H4 (cell line): Measurements from ENCODE around the gene MEF2C. TPM values are rescaled to one million over a fixed set of nuclear protein-coding genes. Genes with fewer than 3 reads are reported as not detected.
"Not testable (repeated sequence)": the region's sequence is repeated elsewhere in the genome, so short reads cannot be mapped to it uniquely, and the experiment has no call there.

Experiments used
- DNase-seq: peaks from one replicate; pipeline ENCODE4 v3.0.0-alpha.2; 2015; ENCODE audit warnings: low spot score
- total RNA-seq: library from RNA; depleted of rRNA; stranded (reverse); fragments of >200 nt; shearing (Covaris generic); gene quantifications from 2 replicates; pipeline ENCODE4 v1.2.3, GENCODE V29; 2014

Gene MEF2C
- total RNA-seq, 1 experiment from 2014 or later = 7.5 TPM

- no peak for DNase-seq
Measured at GRCh38 chr5:88862547-88863175, 20.3 kb downstream of the MEF2C start.

GRCh38 chr5:88861231-88861630 is 21.8 kb downstream of the MEF2C start:
- no peak for DNase-seq

DNA sequence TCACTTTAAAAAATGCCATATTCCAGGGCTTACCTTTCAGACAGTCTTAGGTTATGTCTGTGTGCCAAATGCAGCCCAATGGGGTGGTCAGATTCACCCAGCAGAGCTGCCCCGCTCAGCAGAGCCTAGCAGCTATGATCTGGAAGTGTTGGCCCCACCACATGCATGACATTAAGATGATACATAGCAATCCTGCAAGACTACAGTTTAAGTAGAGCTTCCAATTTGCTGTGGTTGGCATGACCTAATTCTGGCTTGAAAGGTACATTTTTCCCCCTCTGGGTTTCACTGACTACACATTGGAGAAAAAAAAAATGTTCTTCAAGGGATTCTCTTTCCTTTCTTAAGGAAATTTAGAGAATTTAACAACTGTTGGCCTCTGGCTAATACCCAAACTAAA is 22.5 kb downstream of the MEF2C start:
- no peak for DNase-seq

GRCh38 chr5:88858392-88858791 is 24.6 kb downstream of the MEF2C start:
- DNase-seq = no peak

GRCh38 chr5:88856381-88856780 is 26.6 kb downstream of the MEF2C start:
- not testable (repeated sequence) for DNase-seq

DNA sequence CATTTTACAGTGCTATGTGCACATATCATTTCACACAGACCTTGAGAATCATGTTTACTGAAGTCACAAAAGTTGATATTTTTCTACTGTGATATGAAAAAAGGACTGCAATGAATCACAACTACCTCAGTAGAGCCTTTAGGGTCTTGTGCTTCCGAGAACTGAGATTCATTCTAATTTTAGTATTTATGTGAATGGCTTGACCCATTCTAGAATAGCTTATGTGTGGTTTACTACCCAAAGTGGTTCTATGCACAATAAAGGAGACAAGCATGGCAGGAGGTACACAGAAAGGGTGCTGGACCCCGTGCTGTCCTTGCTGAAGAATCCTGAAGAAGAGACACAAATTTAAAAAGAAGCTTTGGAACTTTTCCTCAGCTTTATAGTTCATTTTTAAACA is 28.2 kb downstream of the MEF2C start:
- DNase-seq = no peak

GRCh38 chr5:88847420-88847819 is 35.6 kb downstream of the MEF2C start:
- DNase-seq = no peak

DNA sequence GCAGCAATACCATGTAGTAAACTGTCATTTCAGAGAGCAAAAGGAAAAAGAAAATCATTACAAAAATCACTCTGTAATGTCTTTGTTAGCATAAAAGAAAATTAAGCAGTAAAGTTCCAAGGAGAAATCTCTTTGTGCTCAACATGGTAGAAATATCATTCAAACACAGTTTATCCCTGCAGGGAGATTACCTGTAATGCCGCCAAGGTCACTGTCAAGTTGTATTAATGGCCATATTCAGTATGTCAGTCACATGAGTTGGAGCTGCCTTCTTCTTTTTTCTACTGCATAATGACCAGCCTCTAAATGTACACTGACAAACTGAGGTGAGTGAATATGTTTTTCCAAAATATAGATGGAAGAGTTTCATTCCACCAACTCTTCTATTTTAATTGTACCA is 36.5 kb downstream of the MEF2C start:
- DNase-seq = no peak

GRCh38 chr5:88845081-88845697 is 37.8 kb downstream of the MEF2C start:
- no peak for DNase-seq

DNA sequence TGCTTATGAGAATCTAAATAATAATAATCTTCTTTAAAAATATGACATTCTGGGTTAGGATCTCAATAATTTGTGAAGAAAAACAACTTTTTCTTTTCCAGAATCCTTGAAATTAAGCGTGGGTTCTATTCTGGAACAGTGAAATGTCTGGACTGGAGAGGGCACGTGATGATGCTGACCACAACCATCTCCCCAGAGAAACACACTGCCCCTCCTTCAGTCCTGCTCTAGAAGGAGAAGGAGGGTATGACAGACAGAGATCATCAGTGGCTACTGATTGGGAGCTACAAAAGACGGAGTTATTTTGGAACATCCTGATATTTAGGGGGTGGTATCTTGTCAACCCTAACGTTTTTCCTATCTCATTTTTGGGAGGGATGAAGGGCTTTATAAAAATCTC is 40.2 kb downstream of the MEF2C start:
- no peak for DNase-seq

- DNase-seq = no peak
Measured at GRCh38 chr5:88841212-88841611, 41.8 kb downstream of the MEF2C start.

DNA sequence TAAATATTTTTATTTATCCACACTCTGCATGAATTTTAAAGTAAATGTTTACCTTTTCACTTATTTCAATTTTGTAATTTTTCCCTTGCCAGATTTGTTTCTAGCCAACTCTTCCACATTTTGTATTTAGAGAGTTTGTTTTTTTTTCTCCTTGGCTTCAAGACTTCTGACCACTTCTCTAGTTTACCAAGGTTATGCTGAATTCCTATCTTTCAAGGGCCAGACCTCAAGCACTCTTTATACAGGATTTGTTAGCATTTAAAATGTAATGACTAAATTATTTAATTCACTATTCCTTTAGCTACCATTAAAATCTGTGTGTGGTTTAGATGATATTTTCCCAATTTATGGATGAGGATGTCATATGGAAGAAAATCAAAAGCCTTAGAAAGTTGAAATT is 42.5 kb downstream of the MEF2C start:
- DNase-seq = no peak

DNA sequence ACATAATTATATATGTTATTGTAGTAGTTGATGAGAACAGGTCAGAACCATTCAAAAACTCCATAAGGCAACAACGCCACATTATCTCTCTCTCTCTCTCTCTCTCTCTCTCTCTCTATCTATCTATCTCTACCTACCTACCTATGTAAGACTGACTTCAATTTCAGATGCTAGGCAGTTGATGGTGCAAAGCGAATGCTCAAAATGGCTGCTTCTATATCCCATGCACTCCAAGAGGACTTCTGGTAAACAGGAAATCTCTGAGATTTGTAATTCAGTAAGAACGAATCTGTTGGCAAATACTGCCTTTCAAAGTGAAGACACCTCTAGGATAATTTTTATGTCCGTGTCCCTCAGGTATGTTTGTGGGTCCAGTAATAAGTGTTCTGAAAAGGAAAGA is 43.7 kb downstream of the MEF2C start:
- no peak for DNase-seq

- DNase-seq = no peak
Measured at GRCh38 chr5:88838500-88838899, 44.5 kb downstream of the MEF2C start.

DNA sequence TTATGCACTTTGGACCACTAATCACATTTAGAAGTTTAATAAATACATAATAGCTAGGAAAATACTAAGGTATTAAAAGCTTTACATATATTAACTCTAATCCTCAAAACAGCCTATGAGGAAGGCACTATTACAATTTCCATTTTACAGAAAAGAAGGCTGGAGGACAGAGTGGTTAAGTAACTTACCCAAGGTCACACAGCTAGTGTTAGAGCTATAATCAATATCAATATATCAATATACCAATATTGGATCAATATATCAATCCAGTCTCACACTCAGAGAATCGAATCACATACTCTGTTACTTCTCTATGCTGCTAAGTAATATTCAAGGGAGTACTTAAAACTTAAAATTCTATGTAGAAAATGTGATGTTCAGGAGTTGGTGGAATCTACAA is 45.2 kb downstream of the MEF2C start:
- DNase-seq = no peak

DNA sequence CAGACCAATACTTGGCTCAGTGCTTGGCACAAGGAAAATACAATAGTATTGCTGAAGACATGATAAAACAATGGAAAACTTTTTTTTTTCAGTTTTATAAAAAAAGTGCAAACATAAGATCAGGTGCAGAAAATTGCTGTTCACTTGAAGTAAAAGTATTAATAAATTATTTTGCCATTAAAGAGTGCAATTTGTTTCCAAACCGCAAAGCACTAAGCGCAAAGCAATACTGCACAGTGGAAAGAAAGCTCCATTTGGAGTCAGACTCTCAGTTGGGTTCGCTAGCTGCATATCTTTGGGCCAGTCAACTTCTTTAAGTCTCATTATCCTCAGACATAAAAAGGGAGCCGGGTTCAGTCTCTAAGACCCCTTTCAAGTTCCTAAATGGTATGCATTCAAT is 45.8 kb downstream of the MEF2C start:
- no peak for DNase-seq

- DNase-seq = peak; percentile 13
Measured at GRCh38 chr5:88836195-88836838, 46.7 kb downstream of the MEF2C start.

GRCh38 chr5:88834499-88834898 is 48.5 kb downstream of the MEF2C start:
- no peak for DNase-seq

- no peak for DNase-seq
Measured at GRCh38 chr5:88834131-88834462, 48.9 kb downstream of the MEF2C start.

GRCh38 chr5:88833371-88834130 is 49.4 kb downstream of the MEF2C start:
- no peak for DNase-seq

DNA sequence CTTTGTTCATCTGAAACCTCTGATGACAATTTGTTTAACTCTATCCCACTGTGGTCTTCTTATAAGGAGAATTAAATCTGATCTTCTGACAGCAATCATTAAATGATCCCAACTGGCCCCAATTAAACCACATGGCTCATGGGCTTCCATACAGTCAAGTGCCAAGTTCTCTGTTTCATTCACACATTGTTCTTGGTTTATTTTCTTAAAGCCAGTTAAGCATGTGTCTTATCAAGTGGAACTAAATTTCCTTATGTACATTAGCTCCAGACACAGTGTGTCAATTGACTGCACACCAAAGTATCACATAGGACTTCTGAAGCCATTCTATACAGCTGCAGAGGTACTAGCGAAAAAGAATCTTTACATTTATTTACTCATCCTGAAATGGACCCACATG is 51.2 kb downstream of the MEF2C start:
- DNase-seq = no peak

DNA sequence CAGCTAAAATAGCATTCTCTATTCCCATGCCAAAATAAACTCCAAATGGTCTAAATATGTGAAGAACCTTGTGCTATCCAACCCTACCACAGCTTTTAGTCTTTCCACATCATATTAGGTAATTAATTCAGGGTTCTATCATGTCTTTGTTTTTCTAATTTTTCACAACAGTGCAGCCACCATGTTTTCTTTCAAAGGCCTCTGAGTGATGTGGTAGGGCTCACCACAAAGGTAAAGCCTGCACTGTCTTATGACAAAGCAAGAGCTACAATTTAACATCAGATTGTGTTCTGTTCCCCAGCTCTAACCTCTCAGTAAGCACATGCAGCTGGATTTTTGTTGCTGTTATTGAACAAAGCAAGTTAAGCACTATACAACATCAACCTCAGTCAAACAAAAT is 52.4 kb downstream of the MEF2C start:
- DNase-seq = no peak

- DNase-seq = no peak
Measured at GRCh38 chr5:88829775-88830174, 53.2 kb downstream of the MEF2C start.
